HG03575 (cell line): ENCODE measurements around the gene SELENOT.
"Not testable (repeated sequence)": the region's sequence is repeated elsewhere in the genome, so short reads cannot be mapped to it uniquely, and the experiment has no call there.

ENCODE experiments used
- ATAC-seq: cut with Tn5 transposase; IDR thresholded peaks from one replicate; pipeline ENCODE4 v1.9.1; 2021; ENCODE audit not compliant: unreplicated experiment, insufficient number of reproducible peaks, low FRiP score; ENCODE audit errors: extremely low read depth

The SELENOT gene

GRCh38 chr3:150603153-150603979, at the start of gene SELENOT:
SELENOT (plus strand) TSS chr3:150603321; CDS start chr3:150603363, 42 bp downstream.
- ATAC-seq: no peak

DNA sequence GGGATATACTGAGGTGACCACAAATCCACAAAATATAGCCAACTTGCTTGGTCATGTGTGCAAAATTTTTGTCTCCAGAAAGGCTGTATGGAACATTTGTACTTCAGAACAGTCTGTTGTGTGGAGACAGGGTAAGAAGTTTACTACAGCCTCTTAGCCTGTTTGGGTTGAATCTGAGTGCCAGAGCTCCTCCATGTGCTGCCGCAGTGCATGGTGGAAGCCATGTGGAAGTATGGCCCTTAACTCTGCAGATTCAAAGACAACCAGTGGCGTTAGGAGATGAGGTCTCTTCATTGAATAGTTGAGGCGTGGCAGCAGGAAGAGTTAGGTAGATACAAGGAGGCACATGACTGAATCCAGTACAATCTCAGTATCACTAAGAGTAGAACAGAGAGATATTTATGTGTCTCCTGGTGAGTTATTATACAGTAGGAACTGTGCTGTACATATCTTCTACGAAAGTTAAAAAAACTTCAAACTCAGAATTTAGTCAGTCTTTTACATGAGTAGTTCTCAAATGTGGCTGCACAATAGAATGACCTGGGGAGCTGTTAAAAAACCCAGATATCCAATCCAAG, 47.2 kb upstream of the SELENOT start:
- ATAC-seq: no peak

DNA sequence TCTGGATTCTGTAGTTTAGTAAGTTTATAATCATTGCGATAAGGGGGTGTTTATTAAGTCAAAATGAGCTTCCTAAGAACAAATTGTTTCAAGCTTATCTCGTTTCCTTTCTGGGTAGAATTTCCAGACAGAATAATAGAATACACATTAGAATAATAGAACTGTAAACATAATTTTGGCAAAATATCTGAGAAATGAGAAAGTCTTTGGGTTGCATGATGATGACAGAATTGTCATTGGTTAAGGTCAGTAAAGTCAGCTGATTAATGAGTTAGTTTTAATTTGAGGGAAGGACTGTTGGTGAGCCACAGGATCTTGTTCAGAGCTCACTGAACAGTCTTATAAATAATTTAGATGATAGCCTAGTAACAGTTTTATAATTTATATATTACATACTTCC, 46.3 kb upstream of the SELENOT start:
- no peak for ATAC-seq

GRCh38 chr3:150557725-150558124, 45.4 kb upstream of the SELENOT start:
- ATAC-seq: no peak

GRCh38 chr3:150564243-150564642, 38.9 kb upstream of the SELENOT start:
- ATAC-seq: no peak

DNA sequence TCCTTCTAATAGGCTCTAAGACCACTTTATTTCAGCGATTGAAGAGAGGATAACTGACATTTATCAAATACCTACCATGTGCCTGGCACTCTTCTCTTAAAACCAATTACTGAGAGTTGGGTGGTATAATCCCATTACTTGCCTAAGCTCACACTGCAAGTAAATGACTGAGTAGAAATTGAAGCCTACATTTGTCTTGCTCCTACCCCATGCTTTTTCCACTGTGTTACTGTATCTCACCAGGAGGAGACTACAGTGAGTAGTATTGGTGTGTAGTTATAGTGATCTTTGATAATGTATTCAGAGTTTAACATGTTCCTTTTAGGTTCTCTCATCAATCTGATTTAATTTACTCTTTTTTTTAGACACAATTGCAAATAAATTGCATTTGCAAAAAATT, 35.8 kb upstream of the SELENOT start:
- no peak for ATAC-seq

DNA sequence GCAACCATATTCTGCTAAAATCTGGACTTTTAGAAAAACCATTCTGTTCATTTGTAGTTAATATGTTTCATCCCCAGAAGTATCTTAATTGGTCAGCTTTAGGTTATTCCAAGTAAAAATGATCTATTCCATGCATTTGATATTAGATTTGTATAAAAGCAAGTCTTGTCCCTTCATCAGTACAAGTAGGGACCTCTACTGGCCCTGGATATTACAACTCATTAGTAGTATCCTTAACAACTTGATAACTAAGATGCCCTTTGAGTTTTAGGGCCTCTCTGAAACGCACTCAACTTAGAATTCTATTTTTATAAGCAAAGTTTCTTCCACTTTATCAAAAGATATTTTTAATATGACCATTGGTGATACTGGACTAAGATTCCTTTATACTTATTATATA, 25.3 kb upstream of the SELENOT start:
- ATAC-seq: no peak

DNA sequence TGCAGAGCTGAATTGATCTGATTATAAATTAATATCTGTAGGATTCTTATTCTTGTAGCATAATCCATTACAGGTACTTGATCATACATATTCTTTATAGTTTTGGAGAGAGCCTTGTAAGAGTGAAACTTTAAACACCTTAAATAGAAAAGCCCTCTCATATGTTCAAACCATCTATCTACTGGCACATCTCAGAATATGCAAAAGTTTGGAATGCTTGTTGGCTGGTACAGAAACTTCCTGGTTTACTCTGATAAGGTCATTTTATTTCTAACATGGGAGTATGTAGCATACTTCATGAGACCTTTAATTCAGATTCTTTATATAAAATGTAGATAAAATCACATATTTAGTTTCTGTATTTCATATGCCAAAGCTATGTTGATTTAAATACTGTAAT, 21.9 kb upstream of the SELENOT start:
- ATAC-seq: no peak

GRCh38 chr3:150582620-150583019, 20.5 kb upstream of the SELENOT start:
- no peak for ATAC-seq

DNA sequence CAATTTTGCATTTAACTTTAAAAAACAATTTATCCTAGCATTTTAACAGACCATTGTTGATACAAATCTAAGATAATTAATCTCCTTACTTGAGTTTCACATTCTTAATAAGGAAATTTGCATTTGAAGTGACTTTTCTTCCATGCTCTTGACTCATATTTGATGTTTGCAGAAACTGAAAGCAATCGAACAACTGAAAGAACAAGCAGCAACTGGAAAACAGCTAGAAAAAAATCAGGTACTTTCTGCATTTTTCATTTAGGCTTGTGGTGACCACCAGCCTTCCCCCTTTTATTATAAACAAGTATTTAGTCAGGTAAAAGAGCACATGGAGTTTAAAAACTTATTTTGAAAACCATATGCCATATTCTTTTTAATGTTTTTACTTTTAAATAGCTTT, 20.1 kb upstream of the SELENOT start:
- no peak for ATAC-seq

- ATAC-seq: no peak
Measured at GRCh38 chr3:150588027-150588830, 14.9 kb upstream of the SELENOT start.

GRCh38 chr3:150589759-150590158, 13.4 kb upstream of the SELENOT start:
- ATAC-seq: no peak

- ATAC-seq: no peak
Measured at GRCh38 chr3:150594150-150594549, 9.0 kb upstream of the SELENOT start.

GRCh38 chr3:150597646-150598045, 5.5 kb upstream of the SELENOT start:
- no peak for ATAC-seq

DNA sequence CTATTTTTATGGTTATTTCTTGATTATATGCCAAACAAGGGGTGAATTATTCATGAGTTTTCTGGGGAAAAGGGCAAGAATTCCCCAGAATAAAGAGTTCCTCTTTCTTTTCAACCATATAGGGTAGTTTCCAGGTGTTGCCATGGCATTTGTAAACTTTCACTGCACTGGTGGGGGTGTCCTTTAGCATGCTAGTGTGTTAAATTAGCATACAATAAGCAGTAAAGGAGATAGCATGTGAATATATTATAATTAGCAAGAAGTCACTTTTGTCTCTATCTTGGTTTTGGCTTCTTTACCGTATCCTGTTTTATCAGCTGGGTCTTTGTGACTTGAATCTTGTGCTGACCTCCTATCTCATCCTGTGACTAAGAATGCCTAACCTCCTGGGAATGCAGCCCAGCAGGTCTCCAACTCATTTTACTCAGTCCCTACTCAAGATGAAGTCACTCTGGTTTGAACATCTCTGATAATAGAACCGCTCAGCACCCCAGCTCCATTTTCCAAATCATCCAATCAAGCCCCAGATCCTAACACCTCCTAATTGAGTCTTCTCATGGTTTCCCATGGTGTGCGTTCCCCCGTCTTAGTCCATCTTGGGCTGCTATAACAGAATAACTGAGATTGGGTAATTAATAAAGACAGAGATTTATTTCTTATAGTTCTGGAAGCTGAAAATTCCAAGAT, 3.4 kb upstream of the SELENOT start:
- ATAC-seq: no peak

GRCh38 chr3:150600647-150601530, 2.2 kb upstream of the SELENOT start:
- not testable (repeated sequence) for ATAC-seq

DNA sequence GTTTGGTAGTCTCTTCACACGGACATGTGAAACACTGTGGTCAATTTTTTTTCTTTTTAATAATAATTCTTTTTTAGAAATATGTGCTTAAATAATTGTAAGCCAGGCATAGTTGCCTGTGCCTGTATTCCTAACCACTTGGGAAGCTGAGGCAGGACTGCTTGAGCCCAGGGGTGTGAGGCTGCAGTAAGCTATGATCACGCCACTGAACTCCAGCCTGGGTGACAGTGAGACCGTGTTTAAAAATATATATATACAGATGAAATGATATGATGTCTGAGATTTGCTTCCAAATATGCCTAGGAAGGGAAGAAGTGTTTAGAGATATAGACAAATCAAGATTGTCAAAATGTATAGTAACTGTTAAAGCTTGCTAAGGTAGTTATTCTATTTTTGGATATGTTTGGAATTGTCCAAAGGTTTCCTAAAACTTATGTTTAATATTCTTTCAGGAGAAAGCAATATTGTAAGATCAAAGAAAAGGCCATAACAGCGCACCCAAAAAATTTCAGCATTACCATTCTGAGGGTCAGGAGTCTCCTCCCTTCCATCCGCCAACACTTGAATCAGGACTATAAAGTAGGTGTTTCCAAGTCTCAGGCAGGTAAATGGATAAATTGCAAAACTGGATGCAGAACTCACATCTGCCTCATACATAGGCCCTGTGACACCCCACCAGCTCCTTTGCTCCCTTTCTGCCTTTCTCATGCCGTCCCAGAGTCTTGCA, 532 bp upstream of the SELENOT start:
- ATAC-seq: no peak

DNA sequence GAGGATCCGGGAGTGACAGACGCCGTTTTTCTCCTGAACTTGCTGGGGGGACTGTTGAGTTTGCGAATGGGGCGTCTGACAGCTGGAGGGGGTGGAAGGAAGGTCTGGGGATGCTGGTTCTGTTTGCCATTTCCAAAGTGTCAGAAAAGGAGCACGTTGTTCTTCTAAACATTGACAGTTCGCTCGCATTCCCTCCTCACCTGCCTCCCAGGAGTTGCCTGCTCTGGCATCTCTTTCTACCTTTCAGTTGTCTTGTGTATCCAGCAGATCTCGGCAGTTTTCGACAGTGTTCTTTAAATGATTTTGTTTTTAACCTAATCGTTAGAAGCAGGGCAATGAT, 829 bp downstream of the SELENOT start:
- no peak for ATAC-seq
